Body of pancreas (tissue), 4 donors: Measurements from ENCODE around the gene PKN1. TPM values are rescaled to one million over a fixed set of nuclear protein-coding genes. Genes with fewer than 3 reads are reported as not detected.
"Not testable (repeated sequence)": the region's sequence is repeated elsewhere in the genome, so short reads cannot be mapped to it uniquely, and the experiment has no call there.

Source experiments
- ATAC-seq: fragments of 150-250 bp; one replicate; pipeline ENCODE4 v1.9.1; 2016
- DNase-seq, 4 donors: peaks; one replicate each; pipeline ENCODE4 v3.0.0-alpha.2; 2019
- H3K27ac ChIP-seq, 4 donors: fragments of 200-600 bp; sonication (generic); 1 replicate in 3 of 4; 2 replicates in 1 of 4; pipeline versions ENCODE4 v1.5.1 to v1.6.1; 2016 to 2019; ENCODE audit warnings: mild to moderate bottlenecking in 1 of 4, mixed read lengths in 1 of 4, moderate library complexity in 1 of 4
- H3K27me3 ChIP-seq, 2 donors: fragments of 200-600 bp; sonication (generic); one replicate each; pipeline ENCODE4 v1.6.0; 2016; ENCODE audit warnings: mild to moderate bottlenecking in 1 of 2
- H3K36me3 ChIP-seq, 2 donors: fragments of 200-600 bp; sonication (generic); replicated peaks in 1 of 2; 2 replicates each; pipeline ENCODE4 v1.5.1; 2016; ENCODE audit warnings: low read depth in 2 of 2; ENCODE audit not compliant: insufficient read depth in 1 of 2
- H3K4me1 ChIP-seq: fragments of 200-600 bp; sonication (generic); one replicate; pipeline ENCODE4 v1.6.0; 2016
- H3K4me3 ChIP-seq, 2 donors: fragments of 200-600 bp; sonication (generic); 1 replicate in 1 of 2; 2 replicates in 1 of 2; pipeline ENCODE4 v1.5.1; 2016 to 2019
- H3K9me3 ChIP-seq, 3 donors: fragments of 200-600 bp; sonication (generic); 1 replicate in 2 of 3; 2 replicates in 1 of 3; pipeline ENCODE4 v1.5.1; 2016
- CTCF ChIP-seq, 7 experiments: fragments of 450-650 bp in 4 of 7; fragments of 200-600 bp in 3 of 7; sonication (generic) in 3 of 7; IDR thresholded peaks; one replicate each; pipeline ENCODE4 v1.5.1; 2016 to 2019; ENCODE audit warnings: antibody characterized with exemption in 7 of 7
- POLR2A ChIP-seq, 3 donors: fragments of 450-650 bp; IDR thresholded peaks; one replicate each; pipeline ENCODE4 v1.6.1; 2016; ENCODE audit warnings: antibody characterized with exemption in 3 of 3, mild to moderate bottlenecking in 2 of 3
- WGBS, 2 donors: methylation state at CpG; one replicate each; pipeline ENCODE4 v1.1.5; 2017; 5-methylcytosine and 5-hydroxymethylcytosine counted together
- intact Hi-C: fragments of 100-400 bp; cut with DNase I; formaldehyde crosslinking; loops from one replicate; pipeline ENCODE4 v1.15.1; 2023
- total RNA-seq, 2 donors: library from RNA; depleted of rRNA; stranded (reverse); fragments of >200 nt; gene quantifications; one replicate each; pipeline ENCODE4 v1.1.0, GENCODE V29; 2016

Gene PKN1
- total RNA-seq, 2 donors from 2014 or later: 82.5 to 83.4 TPM

GRCh38 chr19:14502334-14503092 lies 69.4 kb downstream of the PKN1 start:
- Histone ChIP-seq H3K4me3 (no peak overlapping the region), H3K27ac (peak overlapping the region in 2 of 4 donors; percentile 47 to 48), H3K9me3 (no peaks in the 10 kb centered on the region), H3K4me1 (peaks cover 13% of the 10 kb centered on the region), H3K27me3 (no peaks in the 10 kb centered on the region), H3K36me3 (no peaks in the 10 kb centered on the region)
- TF ChIP-seq POLR2A (IDR thresholded peaks at IDR 0.05) (no peak), CTCF (IDR thresholded peaks at IDR 0.05) (no peak)
- 54 to 59% methylated on average over 6 to 11 of the region's 11 CpGs for WGBS, 2 donors
- intact Hi-C loops: no loop called here
- ATAC-seq (peak; percentile 57), DNase-seq (peak in 3 of 4 donors; percentile 42 to 56 (median 55))

- Histone ChIP-seq H3K27ac (peak overlapping the region in 2 of 4 donors; percentile 47 to 48), H3K4me3 (no peak overlapping the region), H3K9me3 (no peaks in the 10 kb centered on the region), H3K27me3 (no peaks in the 10 kb centered on the region), H3K4me1 (peaks cover 10% of the 10 kb centered on the region), H3K36me3 (no peaks in the 10 kb centered on the region)
- 60 to 61% methylated on average over 1 of the region's 1 CpG for WGBS, 2 donors
- ATAC-seq (no peak), DNase-seq (no peak)
- TF ChIP-seq CTCF (IDR thresholded peaks at IDR 0.05) (no peak), POLR2A (IDR thresholded peaks at IDR 0.05) (no peak)
- intact Hi-C loops: no loop called here
Observed at GRCh38 chr19:14503285-14503684, 70.2 kb downstream of the PKN1 start.

DNA sequence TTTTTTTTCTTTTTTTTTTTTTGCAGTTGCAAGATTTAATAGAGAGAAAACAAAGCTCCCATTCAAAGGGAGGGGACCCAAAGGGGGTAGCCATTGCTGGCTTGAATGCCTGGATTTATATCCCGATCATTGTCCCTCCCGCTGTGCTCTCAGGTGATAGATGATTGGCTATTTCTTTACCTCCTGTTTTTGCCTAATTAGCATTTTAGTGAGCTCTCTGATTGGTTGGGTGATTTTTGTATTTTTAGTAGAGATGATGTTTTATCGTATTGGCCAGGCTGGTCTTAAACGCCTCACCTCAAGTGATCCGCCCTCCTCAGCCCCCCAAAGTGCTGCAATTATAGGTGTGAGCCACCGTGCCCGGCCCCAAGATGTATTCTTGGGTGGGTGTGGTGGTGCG lies 71.5 kb downstream of the PKN1 start:
- 70 to 92% methylated on average over 5 to 8 of the region's 8 CpGs for WGBS, 2 donors
- ATAC-seq, H3K4me3 ChIP-seq, DNase-seq, intact Hi-C loops, H3K27me3 ChIP-seq, H3K36me3 ChIP-seq, H3K27ac ChIP-seq, H3K9me3 ChIP-seq: not testable (repeated sequence)
- H3K4me1 ChIP-seq: peaks cover 10% of the 10 kb centered on the region

GRCh38 chr19:14505488-14506239 lies 72.6 kb downstream of the PKN1 start:
- TF ChIP-seq POLR2A (IDR thresholded peaks at IDR 0.05): no peak
- peak; percentile 39 to 61 (median 57) for TF ChIP-seq CTCF (IDR thresholded peaks at IDR 0.05)
- peak overlapping the region in 2 of 4 donors; percentile 28 to 64 for H3K27ac ChIP-seq
- H3K36me3 ChIP-seq: no peaks in the 10 kb centered on the region
- H3K27me3 ChIP-seq: no peaks in the 10 kb centered on the region
- DNase-seq (peak; percentile 49 to 63 (median 54)), ATAC-seq (peak; percentile 68)
- no peaks in the 10 kb centered on the region for H3K9me3 ChIP-seq
- WGBS, 2 donors: 44 to 50% methylated on average over 15 to 19 of the region's 19 CpGs
- no peak overlapping the region for H3K4me3 ChIP-seq
- H3K4me1 ChIP-seq: peaks cover 10% of the 10 kb centered on the region
- intact Hi-C loops: no loop called here

DNA sequence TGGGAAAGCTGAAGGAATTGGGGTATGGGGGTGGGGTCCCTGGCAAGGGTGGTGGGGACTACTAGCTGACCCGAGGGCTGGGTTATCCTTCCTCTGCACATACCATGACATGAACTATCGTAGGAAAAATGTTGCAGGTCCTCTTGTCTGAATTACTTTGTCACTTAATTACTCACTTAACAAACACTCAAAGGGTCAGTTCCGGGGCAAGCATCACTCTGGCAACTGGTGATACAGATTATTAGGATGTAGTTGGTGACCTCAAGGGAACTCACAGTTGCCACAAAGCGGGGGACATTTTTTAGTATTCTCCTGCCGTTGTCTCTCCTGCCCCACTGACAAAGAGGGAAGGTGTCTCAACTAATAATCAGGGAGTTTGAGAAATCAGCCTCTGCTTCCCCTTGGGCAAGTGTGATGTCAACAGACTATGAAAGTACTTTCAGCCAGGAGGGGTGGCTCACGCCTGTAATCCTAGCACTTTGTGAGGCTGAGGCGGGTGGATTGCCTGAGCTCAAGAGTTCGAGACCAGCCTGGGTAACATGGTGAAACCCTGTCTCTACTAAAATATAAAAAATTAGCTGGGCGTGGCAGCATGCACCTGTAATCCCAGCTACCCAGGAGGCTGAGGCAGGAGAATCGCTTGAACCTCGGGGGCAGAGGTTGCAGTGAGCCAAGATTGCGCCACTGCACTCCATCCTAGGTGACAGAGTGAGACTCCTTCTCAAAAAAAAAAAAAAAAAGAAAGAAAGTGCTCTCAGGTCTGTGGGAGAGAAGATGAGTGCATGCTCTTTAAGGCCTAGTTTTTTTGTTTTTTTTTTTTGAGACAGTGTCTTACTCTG lies 74.8 kb downstream of the PKN1 start:
- H3K27ac ChIP-seq: no peak overlapping the region
- intact Hi-C loops: no loop called here
- H3K4me3 ChIP-seq: no peak overlapping the region
- no peaks in the 10 kb centered on the region for H3K9me3 ChIP-seq
- peaks cover 6% of the 10 kb centered on the region for H3K4me1 ChIP-seq
- no peaks in the 10 kb centered on the region for H3K36me3 ChIP-seq
- DNase-seq: no peak
- no peaks in the 10 kb centered on the region for H3K27me3 ChIP-seq
- no peak for TF ChIP-seq POLR2A (IDR thresholded peaks at IDR 0.05)
- no peak for TF ChIP-seq CTCF (IDR thresholded peaks at IDR 0.05)
- 55 to 56% methylated on average over 10 to 12 of the region's 12 CpGs for WGBS, 2 donors
- ATAC-seq: no peak
